ENCODE data around the gene TRAP1.

- TF ChIP-seq, protein P1, sequence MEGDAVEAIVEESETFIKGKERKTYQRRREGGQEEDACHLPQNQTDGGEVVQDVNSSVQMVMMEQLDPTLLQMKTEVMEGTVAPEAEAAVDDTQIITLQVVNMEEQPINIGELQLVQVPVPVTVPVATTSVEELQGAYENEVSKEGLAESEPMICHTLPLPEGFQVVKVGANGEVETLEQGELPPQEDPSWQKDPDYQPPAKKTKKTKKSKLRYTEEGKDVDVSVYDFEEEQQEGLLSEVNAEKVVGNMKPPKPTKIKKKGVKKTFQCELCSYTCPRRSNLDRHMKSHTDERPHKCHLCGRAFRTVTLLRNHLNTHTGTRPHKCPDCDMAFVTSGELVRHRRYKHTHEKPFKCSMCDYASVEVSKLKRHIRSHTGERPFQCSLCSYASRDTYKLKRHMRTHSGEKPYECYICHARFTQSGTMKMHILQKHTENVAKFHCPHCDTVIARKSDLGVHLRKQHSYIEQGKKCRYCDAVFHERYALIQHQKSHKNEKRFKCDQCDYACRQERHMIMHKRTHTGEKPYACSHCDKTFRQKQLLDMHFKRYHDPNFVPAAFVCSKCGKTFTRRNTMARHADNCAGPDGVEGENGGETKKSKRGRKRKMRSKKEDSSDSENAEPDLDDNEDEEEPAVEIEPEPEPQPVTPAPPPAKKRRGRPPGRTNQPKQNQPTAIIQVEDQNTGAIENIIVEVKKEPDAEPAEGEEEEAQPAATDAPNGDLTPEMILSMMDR (IDR thresholded peaks at IDR 0.05), result no peak
- TF ChIP-seq EP300 (IDR thresholded peaks at IDR 0.05) (no peak), POLR2A (IDR thresholded peaks at IDR 0.05) (no peak), POLR2AphosphoS5 (IDR thresholded peaks at IDR 0.05) (no peak)
These were observed 104.5 kb downstream of the TRAP1 start for GRCh38 chr16:3612510-3613466.

Measured in gastroesophageal sphincter (tissue), 3 donors.